Astrocyte (in vitro differentiated cells and primary cell): ENCODE measurements around the gene IMPDH1. TPM values are rescaled to one million over a fixed set of nuclear protein-coding genes. Genes with fewer than 3 reads are reported as not detected.

ENCODE experiments used
- DNase-seq: peaks from one replicate; pipeline ENCODE4 v3.0.0-alpha.2; 2010; ENCODE audit warnings: low read depth
- FAIRE-seq: peaks from 2 replicates; lab custom pipeline; 2011; peaks lifted over from hg19 to GRCh38; lab: Jason Lieb, UNC
- H2AFZ ChIP-seq: 2 replicates; pipeline ENCODE4 v1.6.0; 2012; ENCODE audit warnings: low read depth, low read length, inconsistent platforms
- H3K27ac ChIP-seq: 2 replicates; pipeline ENCODE4 v1.5.1; 2011; ENCODE audit warnings: low read depth, low read length, inconsistent platforms
- H3K27me3 ChIP-seq: 2 replicates; pipeline ENCODE4 v1.6.0; 2011; ENCODE audit warnings: low read length, inconsistent platforms; ENCODE audit not compliant: insufficient read depth
- H3K36me3 ChIP-seq: 2 replicates; pipeline ENCODE4 v1.5.1; 2011; ENCODE audit warnings: low read length, inconsistent platforms; ENCODE audit not compliant: insufficient read depth
- H3K4me1 ChIP-seq: 2 replicates; pipeline ENCODE4 v1.5.1; 2011; ENCODE audit warnings: low read length, inconsistent platforms; ENCODE audit not compliant: insufficient read depth
- H3K4me2 ChIP-seq: 2 replicates; pipeline ENCODE4 v1.6.0; 2012; ENCODE audit warnings: low read length, inconsistent platforms
- H3K4me3 ChIP-seq: 2 replicates; pipeline ENCODE4 v1.5.1; 2011; ENCODE audit warnings: low read depth, mild to moderate bottlenecking, low read length, inconsistent platforms; ENCODE audit not compliant: insufficient read depth
- H3K79me2 ChIP-seq: 2 replicates; pipeline ENCODE4 v1.6.0; 2012; ENCODE audit warnings: mild to moderate bottlenecking, low read length, inconsistent platforms; ENCODE audit not compliant: insufficient read depth
- H3K9ac ChIP-seq: 2 replicates; pipeline ENCODE4 v1.6.0; 2012; ENCODE audit warnings: mild to moderate bottlenecking, low read length, inconsistent platforms
- H3K9me3 ChIP-seq: 2 replicates; pipeline ENCODE4 v1.5.1; 2012; ENCODE audit warnings: low read depth, mild to moderate bottlenecking, low read length, inconsistent platforms; ENCODE audit not compliant: insufficient read depth
- H4K20me1 ChIP-seq: 2 replicates; pipeline ENCODE4 v1.6.0; 2012; ENCODE audit warnings: low read length, inconsistent platforms; ENCODE audit not compliant: insufficient read depth
- H3K27ac Mint-ChIP-seq: one replicate; pipeline ENCODE4 v1.8.0; 2021; ENCODE audit warnings: mild to moderate bottlenecking, mixed read lengths; ENCODE audit not compliant: unreplicated experiment
- H3K27me3 Mint-ChIP-seq: one replicate; pipeline ENCODE4 v1.8.0; 2021; ENCODE audit warnings: low read depth, mixed read lengths; ENCODE audit not compliant: unreplicated experiment
- H3K36me3 Mint-ChIP-seq: one replicate; pipeline ENCODE4 v1.8.0; 2021; ENCODE audit warnings: low read depth, mixed read lengths; ENCODE audit not compliant: unreplicated experiment
- H3K4me1 Mint-ChIP-seq: one replicate; pipeline ENCODE4 v1.8.0; 2021; ENCODE audit warnings: low read depth, mixed read lengths; ENCODE audit not compliant: unreplicated experiment
- H3K4me3 Mint-ChIP-seq: one replicate; pipeline ENCODE4 v1.8.0; 2021; ENCODE audit warnings: mild to moderate bottlenecking, moderate library complexity, mixed read lengths; ENCODE audit not compliant: unreplicated experiment
- H3K9me3 Mint-ChIP-seq: one replicate; pipeline ENCODE4 v1.8.0; 2021; ENCODE audit warnings: mild to moderate bottlenecking, mixed read lengths; ENCODE audit not compliant: unreplicated experiment
- EZH2 ChIP-seq: IDR thresholded peaks from 2 replicates; pipeline ENCODE4 v1.6.1; 2012; ENCODE audit warnings: mild to moderate bottlenecking, low read length, inconsistent platforms; ENCODE audit not compliant: insufficient read depth
- total RNA-seq: library from RNA; stranded (reverse); gene quantifications from 2 replicates; pipeline ENCODE4 v1.2.1, GENCODE V29; 2021
- TF ChIP-seq, protein P1 (sequence below): IDR thresholded peaks from 2 replicates; pipeline ENCODE4 v1.5.1; 2011; ENCODE audit warnings: low read depth, mild to moderate bottlenecking, inconsistent platforms, low read length, moderate library complexity; ENCODE audit not compliant: insufficient read depth

The IMPDH1 gene
- total RNA-seq, 1 donor from 2014 or later: 43.9 TPM

DNA sequence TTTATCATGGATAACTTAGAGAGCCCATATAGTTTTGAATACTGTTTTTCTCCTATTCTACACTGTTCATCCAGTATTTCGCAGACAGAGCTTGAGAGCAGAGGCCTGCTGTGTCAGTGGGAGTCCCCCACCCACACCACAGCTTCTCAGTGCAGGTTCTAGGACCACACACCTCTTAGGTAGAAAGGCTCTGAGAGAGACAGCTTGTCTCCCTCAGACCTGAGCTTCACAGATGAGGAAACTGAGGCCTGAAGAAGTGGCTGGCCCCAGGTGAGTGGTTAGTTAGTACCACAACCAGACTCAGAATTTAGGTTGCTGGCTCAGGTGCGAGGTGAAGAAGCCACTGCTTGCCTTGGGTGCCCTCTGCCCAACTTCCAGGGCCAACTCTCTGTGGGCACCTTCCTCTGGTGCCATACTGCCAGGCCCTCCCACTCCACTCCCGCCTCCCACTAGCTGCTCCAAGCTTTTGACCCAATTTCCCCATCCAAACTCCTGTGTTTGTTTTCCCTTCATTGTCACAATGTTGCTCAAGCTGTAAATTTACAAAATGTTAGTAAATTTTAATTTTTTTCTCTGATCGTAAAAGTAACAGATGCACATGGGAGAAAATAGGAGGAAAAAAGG, 38.3 kb upstream of the IMPDH1 start:
- no peak for FAIRE-seq
- Histone ChIP-seq H2AFZ (no peak overlapping the region), H3K9me3 (no peaks in the 10 kb centered on the region), H3K79me2 (no peaks in the 10 kb centered on the region), H3K27ac (no peak overlapping the region), H3K9ac (no peak overlapping the region), H3K4me2 (no peak overlapping the region), H4K20me1 (no peaks in the 10 kb centered on the region), H3K4me1 (no peaks in the 10 kb centered on the region), H3K4me3 (no peak overlapping the region), H3K27me3 (peaks cover 6% of the 10 kb centered on the region), H3K36me3 (no peaks in the 10 kb centered on the region)
- Mint-ChIP-seq H3K27me3 (peaks cover 11% of the 10 kb centered on the region), H3K27ac (no peak overlapping the region), H3K9me3 (no peaks in the 10 kb centered on the region), H3K4me3 (no peak overlapping the region), H3K36me3 (no peaks in the 10 kb centered on the region), H3K4me1 (no peaks in the 10 kb centered on the region)
- DNase-seq: no peak
- TF ChIP-seq, protein P1, sequence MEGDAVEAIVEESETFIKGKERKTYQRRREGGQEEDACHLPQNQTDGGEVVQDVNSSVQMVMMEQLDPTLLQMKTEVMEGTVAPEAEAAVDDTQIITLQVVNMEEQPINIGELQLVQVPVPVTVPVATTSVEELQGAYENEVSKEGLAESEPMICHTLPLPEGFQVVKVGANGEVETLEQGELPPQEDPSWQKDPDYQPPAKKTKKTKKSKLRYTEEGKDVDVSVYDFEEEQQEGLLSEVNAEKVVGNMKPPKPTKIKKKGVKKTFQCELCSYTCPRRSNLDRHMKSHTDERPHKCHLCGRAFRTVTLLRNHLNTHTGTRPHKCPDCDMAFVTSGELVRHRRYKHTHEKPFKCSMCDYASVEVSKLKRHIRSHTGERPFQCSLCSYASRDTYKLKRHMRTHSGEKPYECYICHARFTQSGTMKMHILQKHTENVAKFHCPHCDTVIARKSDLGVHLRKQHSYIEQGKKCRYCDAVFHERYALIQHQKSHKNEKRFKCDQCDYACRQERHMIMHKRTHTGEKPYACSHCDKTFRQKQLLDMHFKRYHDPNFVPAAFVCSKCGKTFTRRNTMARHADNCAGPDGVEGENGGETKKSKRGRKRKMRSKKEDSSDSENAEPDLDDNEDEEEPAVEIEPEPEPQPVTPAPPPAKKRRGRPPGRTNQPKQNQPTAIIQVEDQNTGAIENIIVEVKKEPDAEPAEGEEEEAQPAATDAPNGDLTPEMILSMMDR: no peak
- TF ChIP-seq EZH2: no peak

DNA sequence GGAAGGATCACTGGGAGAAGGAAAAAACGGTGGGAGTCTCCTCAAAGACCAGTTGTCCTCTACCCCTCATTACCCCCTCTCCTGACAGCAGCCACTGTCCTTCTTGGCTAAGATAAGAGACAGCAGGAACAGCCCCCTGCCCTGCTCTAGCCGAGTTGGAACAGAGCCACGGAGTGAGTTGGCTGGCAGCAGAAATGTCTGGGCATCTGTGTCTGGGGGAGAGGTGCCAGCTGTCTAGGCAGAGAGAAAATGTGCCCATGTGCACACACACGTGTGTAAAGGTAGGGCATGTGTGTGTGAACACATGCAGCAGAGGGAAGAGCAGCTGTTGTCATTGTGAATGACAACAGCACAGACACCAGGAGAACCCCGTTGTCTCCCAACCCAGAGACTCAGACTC, 36.5 kb upstream of the IMPDH1 start:
- H3K36me3 ChIP-seq: no peaks in the 10 kb centered on the region
- Mint-ChIP-seq H3K4me1 (no peaks in the 10 kb centered on the region), H3K4me3 (no peak overlapping the region), H3K27me3 (peaks cover 7% of the 10 kb centered on the region), H3K9me3 (no peaks in the 10 kb centered on the region), H3K36me3 (no peaks in the 10 kb centered on the region), H3K27ac (no peak overlapping the region)
- no peak overlapping the region for H3K4me3 ChIP-seq
- H3K27ac ChIP-seq: no peak overlapping the region
- H3K4me2 ChIP-seq: no peak overlapping the region
- TF ChIP-seq EZH2: no peak
- TF ChIP-seq, protein P1: no peak
- H3K79me2 ChIP-seq: no peaks in the 10 kb centered on the region
- H3K4me1 ChIP-seq: no peaks in the 10 kb centered on the region
- no peak overlapping the region for H3K9ac ChIP-seq
- H3K9me3 ChIP-seq: no peaks in the 10 kb centered on the region
- DNase-seq (no peak), FAIRE-seq (no peak)
- H4K20me1 ChIP-seq: no peaks in the 10 kb centered on the region
- peaks cover 2% of the 10 kb centered on the region for H3K27me3 ChIP-seq
- peak overlapping the region; percentile 9 for H2AFZ ChIP-seq

DNA sequence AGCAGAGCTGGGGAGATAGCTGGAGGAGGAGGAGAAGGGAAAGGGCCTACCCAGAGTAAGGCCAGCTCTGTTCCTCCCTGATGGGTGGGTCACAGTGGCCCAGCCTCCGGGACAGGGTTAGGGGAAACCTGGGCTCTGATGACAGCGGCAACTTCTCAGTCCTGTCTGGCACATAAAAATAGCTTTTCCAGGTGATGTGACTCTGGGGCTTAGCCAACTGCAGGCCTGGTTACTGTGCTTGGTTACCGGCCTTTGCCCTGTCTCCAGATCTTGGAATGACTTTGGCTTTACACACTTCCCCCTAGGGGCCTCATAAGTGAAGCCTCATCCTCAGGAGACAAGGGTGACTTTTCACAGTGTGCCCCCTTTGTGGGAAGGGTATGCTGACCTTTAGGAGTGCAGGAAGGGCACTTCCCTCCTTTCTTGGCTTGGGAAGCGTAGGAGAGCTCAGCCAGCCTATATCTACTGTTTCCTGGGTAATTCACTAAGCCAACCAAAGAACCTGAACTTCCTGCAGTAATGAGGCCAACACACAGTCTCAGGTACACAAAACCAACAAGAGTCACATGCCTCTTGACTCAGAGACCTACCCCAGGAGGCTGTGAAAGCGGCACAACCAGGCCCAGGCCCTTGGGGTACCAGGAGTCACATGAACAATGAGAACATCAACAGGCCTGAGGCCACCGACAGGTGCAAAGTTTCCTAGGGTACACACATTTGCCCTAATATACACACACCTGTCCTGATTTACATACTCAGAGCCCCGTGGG, 34.2 kb upstream of the IMPDH1 start:
- Mint-ChIP-seq H3K36me3 (no peaks in the 10 kb centered on the region), H3K27me3 (peaks cover 7% of the 10 kb centered on the region), H3K4me1 (no peaks in the 10 kb centered on the region), H3K27ac (no peak overlapping the region), H3K4me3 (no peak overlapping the region), H3K9me3 (no peaks in the 10 kb centered on the region)
- no peak for FAIRE-seq
- Histone ChIP-seq H2AFZ (no peak overlapping the region), H3K27ac (no peak overlapping the region), H3K4me2 (no peak overlapping the region), H3K36me3 (no peaks in the 10 kb centered on the region), H3K4me1 (no peaks in the 10 kb centered on the region), H3K9ac (no peak overlapping the region), H3K79me2 (no peaks in the 10 kb centered on the region), H3K9me3 (no peaks in the 10 kb centered on the region), H4K20me1 (no peaks in the 10 kb centered on the region), H3K4me3 (no peak overlapping the region), H3K27me3 (peaks cover 2% of the 10 kb centered on the region)
- no peak for DNase-seq
- no peak for TF ChIP-seq EZH2
- TF ChIP-seq, protein P1: no peak
